ENCODE results near the gene ST3GAL2.
"Not testable (repeated sequence)": the region's sequence is repeated elsewhere in the genome, so short reads cannot be mapped to it uniquely, and the experiment has no call there.

The ST3GAL2 gene

GRCh38 chr16:70407811-70408274 is 31.1 kb downstream of the ST3GAL2 start:
- no peak overlapping the region for H3K9ac ChIP-seq (ENCODE audit: low read depth, low read length)
- peaks cover 14% of the 10 kb centered on the region for H3K4me1 ChIP-seq (ENCODE audit: insufficient read depth, low read length)
- no peaks in the 10 kb centered on the region for H3K9me3 ChIP-seq (ENCODE audit: insufficient read depth, low read depth, low read length)
- no peaks in the 10 kb centered on the region for H3K27me3 ChIP-seq (ENCODE audit: insufficient read depth, low read length)
- H3K27ac ChIP-seq (ENCODE audit: low read depth, low read length), result no peak overlapping the region
- H3K4me3 ChIP-seq (ENCODE audit: low read length), result no peak overlapping the region
- H3K36me3 ChIP-seq (ENCODE audit: insufficient read depth, low read length), result peaks cover 11% of the 10 kb centered on the region
- 72% methylated on average over 8 of the region's 10 CpGs for WGBS

- not testable (repeated sequence) for H3K36me3 ChIP-seq (ENCODE audit: insufficient read depth, low read length); H3K9ac ChIP-seq (ENCODE audit: low read depth, low read length); H3K27me3 ChIP-seq (ENCODE audit: insufficient read depth, low read length); H3K9me3 ChIP-seq (ENCODE audit: insufficient read depth, low read depth, low read length); H3K4me3 ChIP-seq (ENCODE audit: low read length); H3K27ac ChIP-seq (ENCODE audit: low read depth, low read length)
- 94% methylated on average over 5 of the region's 5 CpGs for WGBS
- H3K4me1 ChIP-seq (ENCODE audit: insufficient read depth, low read length), result peaks cover 14% of the 10 kb centered on the region
Observed at GRCh38 chr16:70406104-70406503, 32.8 kb downstream of the ST3GAL2 start.

- Histone ChIP-seq H3K9ac (ENCODE audit: low read depth, low read length) (no peak overlapping the region), H3K4me3 (ENCODE audit: low read length) (no peak overlapping the region), H3K27ac (ENCODE audit: low read depth, low read length) (no peak overlapping the region), H3K27me3 (ENCODE audit: insufficient read depth, low read length) (no peaks in the 10 kb centered on the region), H3K36me3 (ENCODE audit: insufficient read depth, low read length) (peaks cover 24% of the 10 kb centered on the region), H3K9me3 (ENCODE audit: insufficient read depth, low read depth, low read length) (no peaks in the 10 kb centered on the region), H3K4me1 (ENCODE audit: insufficient read depth, low read length) (peaks cover 8% of the 10 kb centered on the region)
- 96% methylated on average over 11 of the region's 11 CpGs for WGBS
Observed at GRCh38 chr16:70402916-70403659, 35.8 kb downstream of the ST3GAL2 start.

- Histone ChIP-seq H3K4me3 (ENCODE audit: low read length) (no peak overlapping the region), H3K9me3 (ENCODE audit: insufficient read depth, low read depth, low read length) (no peaks in the 10 kb centered on the region), H3K27me3 (ENCODE audit: insufficient read depth, low read length) (no peaks in the 10 kb centered on the region), H3K27ac (ENCODE audit: low read depth, low read length) (no peak overlapping the region), H3K36me3 (ENCODE audit: insufficient read depth, low read length) (peaks cover 32% of the 10 kb centered on the region), H3K4me1 (ENCODE audit: insufficient read depth, low read length) (no peaks in the 10 kb centered on the region), H3K9ac (ENCODE audit: low read depth, low read length) (no peak overlapping the region)
- WGBS, result 94% methylated on average over 10 of the region's 10 CpGs
Observed at GRCh38 chr16:70399951-70400350, 38.9 kb downstream of the ST3GAL2 start.

DNA sequence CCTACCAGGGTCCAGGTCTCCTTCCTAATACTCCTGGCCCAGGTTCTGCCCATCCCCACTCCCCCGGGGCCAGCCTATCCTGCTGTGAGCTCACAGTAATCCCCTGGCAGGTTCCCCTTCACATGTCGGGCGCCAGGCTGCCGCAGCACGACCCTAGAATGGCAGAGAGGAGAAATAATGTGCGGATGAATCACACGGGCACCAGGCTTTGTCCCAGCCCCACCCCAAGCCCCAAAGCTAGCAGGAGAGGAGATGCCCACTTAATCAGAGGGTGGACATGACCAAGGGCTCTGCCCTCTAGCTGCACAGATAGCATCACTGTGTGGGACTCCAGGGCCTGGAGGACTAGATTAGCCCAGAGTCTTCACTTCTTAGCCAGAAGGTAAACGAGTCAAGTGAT is 39.5 kb downstream of the ST3GAL2 start:
- H3K4me3 ChIP-seq (ENCODE audit: low read length), result no peak overlapping the region
- no peak overlapping the region for H3K27ac ChIP-seq (ENCODE audit: low read depth, low read length)
- no peaks in the 10 kb centered on the region for H3K4me1 ChIP-seq (ENCODE audit: insufficient read depth, low read length)
- no peaks in the 10 kb centered on the region for H3K9me3 ChIP-seq (ENCODE audit: insufficient read depth, low read depth, low read length)
- 95% methylated on average over 8 of the region's 8 CpGs for WGBS
- H3K27me3 ChIP-seq (ENCODE audit: insufficient read depth, low read length), result no peaks in the 10 kb centered on the region
- H3K9ac ChIP-seq (ENCODE audit: low read depth, low read length), result no peak overlapping the region
- H3K36me3 ChIP-seq (ENCODE audit: insufficient read depth, low read length), result peaks cover 38% of the 10 kb centered on the region

DNA sequence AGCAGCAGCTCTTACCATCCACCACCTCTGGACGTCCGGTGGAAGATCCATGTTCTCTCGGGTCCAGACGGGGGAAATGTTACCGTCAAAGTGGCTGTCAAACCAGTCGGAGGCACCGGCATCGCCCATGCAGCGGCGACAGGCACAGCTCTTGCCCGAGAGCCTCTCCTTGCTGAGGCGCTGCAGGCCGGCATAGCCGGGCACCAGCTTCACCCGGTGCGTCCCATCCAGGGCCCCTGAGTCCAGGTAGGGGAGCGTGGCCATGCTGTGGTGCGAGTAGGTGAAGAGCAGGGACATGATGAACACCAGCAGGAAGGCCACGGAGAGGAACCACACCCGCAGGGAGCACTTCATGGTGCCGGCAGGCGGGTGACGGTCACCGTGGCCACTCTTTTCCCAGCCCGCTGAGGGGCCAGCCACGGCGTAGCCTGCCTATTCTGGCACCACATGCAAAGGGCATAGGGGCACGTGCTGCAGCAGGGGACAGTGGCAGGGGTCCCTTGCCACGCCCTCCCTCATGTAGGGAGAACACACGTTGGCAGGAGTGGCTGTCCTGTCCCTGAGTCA is 40.6 kb downstream of the ST3GAL2 start:
- no peak overlapping the region for H3K9ac ChIP-seq (ENCODE audit: low read depth, low read length)
- WGBS, result 95% methylated on average over 30 of the region's 30 CpGs
- H3K4me3 ChIP-seq (ENCODE audit: low read length), result no peak overlapping the region
- H3K27ac ChIP-seq (ENCODE audit: low read depth, low read length), result no peak overlapping the region
- H3K36me3 ChIP-seq (ENCODE audit: insufficient read depth, low read length), result peaks cover 49% of the 10 kb centered on the region
- no peaks in the 10 kb centered on the region for H3K27me3 ChIP-seq (ENCODE audit: insufficient read depth, low read length)
- H3K4me1 ChIP-seq (ENCODE audit: insufficient read depth, low read length), result no peaks in the 10 kb centered on the region
- H3K9me3 ChIP-seq (ENCODE audit: insufficient read depth, low read depth, low read length), result no peaks in the 10 kb centered on the region

GRCh38 chr16:70396246-70396904 is 42.5 kb downstream of the ST3GAL2 start:
- WGBS, result 93% methylated on average over 6 of the region's 6 CpGs
- Histone ChIP-seq H3K9me3 (ENCODE audit: insufficient read depth, low read depth, low read length) (no peaks in the 10 kb centered on the region), H3K27ac (ENCODE audit: low read depth, low read length) (no peak overlapping the region), H3K36me3 (ENCODE audit: insufficient read depth, low read length) (peaks cover 51% of the 10 kb centered on the region), H3K27me3 (ENCODE audit: insufficient read depth, low read length) (no peaks in the 10 kb centered on the region), H3K4me3 (ENCODE audit: low read length) (no peak overlapping the region), H3K9ac (ENCODE audit: low read depth, low read length) (no peak overlapping the region), H3K4me1 (ENCODE audit: insufficient read depth, low read length) (no peaks in the 10 kb centered on the region)

GRCh38 chr16:70395345-70395901 is 43.5 kb downstream of the ST3GAL2 start:
- Histone ChIP-seq H3K27ac (ENCODE audit: low read depth, low read length) (no peak overlapping the region), H3K9me3 (ENCODE audit: insufficient read depth, low read depth, low read length) (no peaks in the 10 kb centered on the region), H3K4me3 (ENCODE audit: low read length) (no peak overlapping the region), H3K4me1 (ENCODE audit: insufficient read depth, low read length) (no peaks in the 10 kb centered on the region), H3K9ac (ENCODE audit: low read depth, low read length) (no peak overlapping the region), H3K27me3 (ENCODE audit: insufficient read depth, low read length) (no peaks in the 10 kb centered on the region), H3K36me3 (ENCODE audit: insufficient read depth, low read length) (peaks cover 52% of the 10 kb centered on the region)
- 55% methylated on average over 8 of the region's 8 CpGs for WGBS

GRCh38 chr16:70394853-70395252 is 44.0 kb downstream of the ST3GAL2 start:
- Histone ChIP-seq H3K4me3 (ENCODE audit: low read length) (no peak overlapping the region), H3K9me3 (ENCODE audit: insufficient read depth, low read depth, low read length) (no peaks in the 10 kb centered on the region), H3K9ac (ENCODE audit: low read depth, low read length) (no peak overlapping the region), H3K4me1 (ENCODE audit: insufficient read depth, low read length) (no peaks in the 10 kb centered on the region), H3K27ac (ENCODE audit: low read depth, low read length) (no peak overlapping the region), H3K27me3 (ENCODE audit: insufficient read depth, low read length) (no peaks in the 10 kb centered on the region), H3K36me3 (ENCODE audit: insufficient read depth, low read length) (peaks cover 53% of the 10 kb centered on the region)
- 94% methylated on average over 14 of the region's 14 CpGs for WGBS

GRCh38 chr16:70393662-70394061 is 45.2 kb downstream of the ST3GAL2 start:
- Histone ChIP-seq H3K36me3 (ENCODE audit: insufficient read depth, low read length) (peaks cover 42% of the 10 kb centered on the region), H3K9ac (ENCODE audit: low read depth, low read length) (no peak overlapping the region), H3K27ac (ENCODE audit: low read depth, low read length) (no peak overlapping the region), H3K9me3 (ENCODE audit: insufficient read depth, low read depth, low read length) (no peaks in the 10 kb centered on the region), H3K27me3 (ENCODE audit: insufficient read depth, low read length) (no peaks in the 10 kb centered on the region), H3K4me1 (ENCODE audit: insufficient read depth, low read length) (no peaks in the 10 kb centered on the region), H3K4me3 (ENCODE audit: low read length) (no peak overlapping the region)
- WGBS, result 96% methylated on average over 6 of the region's 6 CpGs

DNA sequence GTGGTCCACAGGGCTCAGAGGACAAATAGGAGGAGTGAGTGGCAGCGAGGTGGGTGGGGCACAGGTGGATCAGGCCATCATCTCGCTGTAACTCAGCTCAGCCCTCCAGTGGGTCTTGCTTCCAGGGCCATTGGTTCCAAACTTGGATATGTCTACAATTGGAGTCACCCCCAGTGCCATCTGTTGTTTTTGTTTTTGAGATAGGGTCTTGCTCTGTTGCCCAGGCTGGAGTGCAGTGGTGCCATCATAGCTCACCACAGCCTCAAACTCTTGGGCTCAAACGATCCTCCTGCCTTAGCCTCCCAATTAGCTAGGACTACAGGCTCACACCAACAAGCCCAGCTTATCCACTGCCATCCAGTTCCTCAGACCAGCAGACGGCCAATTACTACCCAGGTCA is 46.3 kb downstream of the ST3GAL2 start:
- 92% methylated on average over 4 of the region's 4 CpGs for WGBS
- no peak overlapping the region for H3K9ac ChIP-seq (ENCODE audit: low read depth, low read length)
- H3K4me3 ChIP-seq (ENCODE audit: low read length), result no peak overlapping the region
- no peaks in the 10 kb centered on the region for H3K4me1 ChIP-seq (ENCODE audit: insufficient read depth, low read length)
- no peaks in the 10 kb centered on the region for H3K27me3 ChIP-seq (ENCODE audit: insufficient read depth, low read length)
- no peaks in the 10 kb centered on the region for H3K9me3 ChIP-seq (ENCODE audit: insufficient read depth, low read depth, low read length)
- no peak overlapping the region for H3K27ac ChIP-seq (ENCODE audit: low read depth, low read length)
- H3K36me3 ChIP-seq (ENCODE audit: insufficient read depth, low read length), result peaks cover 42% of the 10 kb centered on the region

Data from HUES64 (cell line).